Right lobe of liver (tissue), 4 donors: ENCODE results near the gene CLMN.

Experiments
- CTCF ChIP-seq, 4 donors: fragments of 200-600 bp in 3 of 4; fragments of 450-650 bp in 1 of 4; IDR thresholded peaks; one replicate each; pipeline versions ENCODE4 v1.5.1 to v1.8.0; 2016 to 2022; ENCODE audit warnings: antibody characterized with exemption in 4 of 4, mild to moderate bottlenecking in 2 of 4
- POLR2A ChIP-seq: fragments of 450-650 bp; IDR thresholded peaks from one replicate; pipeline ENCODE4 v1.6.1; 2017; ENCODE audit warnings: antibody characterized with exemption, mild to moderate bottlenecking
- donor health status: DM: no; HTN: no; CAD: no.
- donor health status: DM: no; HTN: no; CAD: no.
- donor health status: DM: no; HTN: yes; CAD: no.

- no peak for TF ChIP-seq CTCF (IDR thresholded peaks at IDR 0.05)
- TF ChIP-seq POLR2A = no peak
Observed at GRCh38 chr14:95260537-95261361, 59.0 kb downstream of the CLMN start.
